Neural cell (in vitro differentiated cells): ENCODE data around the gene DESI2.

Source experiments
- EZH2 ChIP-seq: fragments of 200-600, 300-800 bp; shearing (Covaris generic), sonication (generic); IDR thresholded peaks from 2 replicates; pipeline ENCODE4 v1.6.1; 2014; ENCODE audit warnings: antibody characterized with exemption, low read length, borderline replicate concordance, mild to moderate bottlenecking; ENCODE audit not compliant: insufficient read depth, poor library complexity, severe bottlenecking
- POLR2AphosphoS5 ChIP-seq: IDR thresholded peaks from 2 replicates; pipeline ENCODE4 v1.6.1; 2012
- REST ChIP-seq: IDR thresholded peaks from 2 replicates; pipeline ENCODE4 v1.6.1; 2012; ENCODE audit warnings: borderline replicate concordance
- SMC3 ChIP-seq: fragments of 450-650 bp; conservative IDR thresholded peaks from 2 replicates; pipeline ENCODE4 v1.6.1; 2014; ENCODE audit warnings: antibody characterized with exemption, mild to moderate bottlenecking, moderate library complexity; ENCODE audit not compliant: poor library complexity
- TAF1 ChIP-seq: IDR thresholded peaks from 2 replicates; pipeline ENCODE4 v1.6.1; 2012; ENCODE audit warnings: low read depth
- TF ChIP-seq, protein P1 (sequence below): fragments of 450-650 bp; IDR thresholded peaks from 2 replicates; pipeline ENCODE4 v1.5.1; 2014; ENCODE audit warnings: antibody characterized with exemption, mild to moderate bottlenecking, moderate library complexity; ENCODE audit not compliant: poor library complexity, severe bottlenecking

DNA sequence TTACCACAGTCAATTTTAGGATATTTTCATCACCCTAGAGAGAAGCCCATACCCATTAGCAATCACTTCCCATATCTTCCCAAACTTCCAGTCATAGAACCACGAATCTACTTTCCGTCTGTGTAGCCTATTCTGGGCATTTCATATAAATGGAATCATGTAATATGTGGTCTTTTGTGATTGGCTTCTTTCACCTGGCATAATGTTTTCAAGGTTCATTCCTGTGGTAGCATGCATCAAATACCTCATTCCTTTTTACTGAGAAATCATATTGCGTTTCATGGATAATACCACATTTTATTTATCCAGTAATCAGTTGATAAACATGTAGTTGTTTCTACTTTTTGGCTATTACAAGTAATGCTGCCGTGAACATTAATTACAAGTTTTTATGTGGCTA, 21.5 kb downstream of the DESI2 start:
- TF ChIP-seq, protein P1, sequence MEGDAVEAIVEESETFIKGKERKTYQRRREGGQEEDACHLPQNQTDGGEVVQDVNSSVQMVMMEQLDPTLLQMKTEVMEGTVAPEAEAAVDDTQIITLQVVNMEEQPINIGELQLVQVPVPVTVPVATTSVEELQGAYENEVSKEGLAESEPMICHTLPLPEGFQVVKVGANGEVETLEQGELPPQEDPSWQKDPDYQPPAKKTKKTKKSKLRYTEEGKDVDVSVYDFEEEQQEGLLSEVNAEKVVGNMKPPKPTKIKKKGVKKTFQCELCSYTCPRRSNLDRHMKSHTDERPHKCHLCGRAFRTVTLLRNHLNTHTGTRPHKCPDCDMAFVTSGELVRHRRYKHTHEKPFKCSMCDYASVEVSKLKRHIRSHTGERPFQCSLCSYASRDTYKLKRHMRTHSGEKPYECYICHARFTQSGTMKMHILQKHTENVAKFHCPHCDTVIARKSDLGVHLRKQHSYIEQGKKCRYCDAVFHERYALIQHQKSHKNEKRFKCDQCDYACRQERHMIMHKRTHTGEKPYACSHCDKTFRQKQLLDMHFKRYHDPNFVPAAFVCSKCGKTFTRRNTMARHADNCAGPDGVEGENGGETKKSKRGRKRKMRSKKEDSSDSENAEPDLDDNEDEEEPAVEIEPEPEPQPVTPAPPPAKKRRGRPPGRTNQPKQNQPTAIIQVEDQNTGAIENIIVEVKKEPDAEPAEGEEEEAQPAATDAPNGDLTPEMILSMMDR: no peak
- TF ChIP-seq EZH2: no peak
- TF ChIP-seq TAF1: no peak
- TF ChIP-seq SMC3: no peak
- TF ChIP-seq REST: no peak
- no peak for TF ChIP-seq POLR2AphosphoS5
